OCI-LY1 (cell line): ENCODE measurements around the gene EIF1AY.

Experiments used
- H2AFZ ChIP-seq: fragments of 200-600 bp; sonication (generic), shearing (Covaris generic); 2 replicates; pipeline ENCODE4 v1.6.0; 2014; ENCODE audit warnings: antibody characterized with exemption, mild to moderate bottlenecking, low read length
- H3F3A ChIP-seq: fragments of 200-600 bp; sonication (generic), shearing (Covaris generic); 2 replicates; pipeline ENCODE4 v1.6.0; 2014; ENCODE audit warnings: mild to moderate bottlenecking, antibody characterized with exemption, low read length, moderate library complexity; ENCODE audit not compliant: insufficient read depth
- H3K27ac ChIP-seq: fragments of 200-600 bp; sonication (generic); 2 replicates; pipeline ENCODE4 v1.5.1; 2014; ENCODE audit warnings: low read length, mixed run types, mild to moderate bottlenecking, low read depth; ENCODE audit not compliant: poor library complexity, severe bottlenecking
- H3K27me3 ChIP-seq: fragments of 200-600 bp; sonication (generic); 2 replicates; pipeline ENCODE4 v1.6.0; 2014; ENCODE audit warnings: antibody characterized with exemption, mild to moderate bottlenecking, low read length, moderate library complexity; ENCODE audit not compliant: insufficient read depth
- H3K36me3 ChIP-seq: fragments of 200-600 bp; sonication (generic); 2 replicates; pipeline ENCODE4 v1.6.1; 2014; ENCODE audit warnings: mild to moderate bottlenecking, antibody characterized with exemption, low read length, moderate library complexity, mixed read lengths; ENCODE audit not compliant: insufficient read depth
- H3K4me1 ChIP-seq: fragments of 200-600 bp; sonication (generic); 2 replicates; pipeline ENCODE4 v1.5.1; 2014; ENCODE audit warnings: mild to moderate bottlenecking, low read length, moderate library complexity; ENCODE audit not compliant: insufficient read depth, severe bottlenecking
- H3K4me2 ChIP-seq: fragments of 200-600 bp; sonication (generic), shearing (Covaris generic); 2 replicates; pipeline ENCODE4 v1.6.1; 2014; ENCODE audit warnings: low read length
- H3K4me3 ChIP-seq: fragments of 200-600 bp; sonication (generic); 2 replicates; pipeline ENCODE4 v1.5.1; 2014; ENCODE audit warnings: low read length, low read depth, mild to moderate bottlenecking, mixed read lengths; ENCODE audit not compliant: poor library complexity, severe bottlenecking
- H3K79me2 ChIP-seq: fragments of 200-600 bp; shearing (Covaris generic); 2 replicates; pipeline ENCODE4 v1.6.1; 2016; ENCODE audit warnings: mixed run types, low read length, mixed read lengths; ENCODE audit not compliant: insufficient read depth
- H3K9ac ChIP-seq: fragments of 200-600 bp; sonication (generic), shearing (Covaris generic); 2 replicates; pipeline ENCODE4 v1.6.1; 2014; ENCODE audit warnings: mild to moderate bottlenecking, low read length, mixed read lengths
- H3K9me2 ChIP-seq: fragments of 200-600 bp; sonication (generic), shearing (Covaris generic); 2 replicates; pipeline ENCODE4 v1.6.1; 2014; ENCODE audit warnings: low read depth, mild to moderate bottlenecking, low read length, mixed read lengths
- H3K9me3 ChIP-seq: fragments of 200-600 bp; shearing (Covaris generic); 2 replicates; pipeline ENCODE4 v1.6.1; 2014; ENCODE audit warnings: low read length, mixed read lengths
- H4K20me1 ChIP-seq: fragments of 200-600 bp; sonication (generic), shearing (Covaris generic); 2 replicates; pipeline ENCODE4 v1.6.0; 2016; ENCODE audit warnings: mild to moderate bottlenecking, low read length; ENCODE audit not compliant: insufficient read depth
- EZH2 ChIP-seq: fragments of 200-600 bp; sonication (generic), shearing (Covaris generic); IDR thresholded peaks from 2 replicates; pipeline ENCODE4 v1.8.0; 2017; ENCODE audit warnings: borderline replicate concordance, mixed run types, mild to moderate bottlenecking, antibody characterized with exemption, low read length, moderate library complexity, mixed read lengths
- TF ChIP-seq, protein P1 (sequence below): fragments of 200-600 bp; sonication (generic), shearing (Covaris generic); IDR thresholded peaks from 2 replicates; pipeline ENCODE4 v1.5.1; 2017; ENCODE audit warnings: mild to moderate bottlenecking, antibody characterized with exemption, low read length, moderate library complexity, mixed read lengths

EIF1AY gene

DNA sequence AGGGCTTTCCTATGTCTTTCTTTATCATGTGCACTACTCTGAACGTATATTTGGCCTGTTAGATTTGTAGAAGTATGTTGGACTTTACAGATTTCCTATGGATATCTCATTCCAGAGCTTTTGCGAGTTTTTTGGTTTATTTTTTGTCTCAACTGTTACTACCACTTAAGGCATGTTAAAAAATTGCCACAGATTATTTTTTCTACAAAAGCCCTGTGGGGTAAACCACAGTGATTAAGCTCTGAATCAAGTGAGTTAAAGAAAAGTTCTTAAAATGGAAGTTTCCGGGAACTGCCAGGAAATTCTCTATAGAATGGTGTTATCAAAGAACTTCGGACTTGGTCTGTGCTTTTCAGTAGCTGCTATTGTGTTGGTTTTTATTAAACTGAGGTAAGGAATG is 10.6 kb downstream of the EIF1AY start:
- H3K27ac ChIP-seq: no peak overlapping the region
- H3K9ac ChIP-seq: no peak overlapping the region

More for the DNA sequence above, 10.6 kb downstream of the EIF1AY start:
- no peaks in the 10 kb centered on the region for H4K20me1 ChIP-seq
- no peak overlapping the region for H2AFZ ChIP-seq
- H3K9me2 ChIP-seq: no peaks in the 10 kb centered on the region
- no peaks in the 10 kb centered on the region for H3K79me2 ChIP-seq
- no peaks in the 10 kb centered on the region for H3F3A ChIP-seq
- TF ChIP-seq, protein P1, sequence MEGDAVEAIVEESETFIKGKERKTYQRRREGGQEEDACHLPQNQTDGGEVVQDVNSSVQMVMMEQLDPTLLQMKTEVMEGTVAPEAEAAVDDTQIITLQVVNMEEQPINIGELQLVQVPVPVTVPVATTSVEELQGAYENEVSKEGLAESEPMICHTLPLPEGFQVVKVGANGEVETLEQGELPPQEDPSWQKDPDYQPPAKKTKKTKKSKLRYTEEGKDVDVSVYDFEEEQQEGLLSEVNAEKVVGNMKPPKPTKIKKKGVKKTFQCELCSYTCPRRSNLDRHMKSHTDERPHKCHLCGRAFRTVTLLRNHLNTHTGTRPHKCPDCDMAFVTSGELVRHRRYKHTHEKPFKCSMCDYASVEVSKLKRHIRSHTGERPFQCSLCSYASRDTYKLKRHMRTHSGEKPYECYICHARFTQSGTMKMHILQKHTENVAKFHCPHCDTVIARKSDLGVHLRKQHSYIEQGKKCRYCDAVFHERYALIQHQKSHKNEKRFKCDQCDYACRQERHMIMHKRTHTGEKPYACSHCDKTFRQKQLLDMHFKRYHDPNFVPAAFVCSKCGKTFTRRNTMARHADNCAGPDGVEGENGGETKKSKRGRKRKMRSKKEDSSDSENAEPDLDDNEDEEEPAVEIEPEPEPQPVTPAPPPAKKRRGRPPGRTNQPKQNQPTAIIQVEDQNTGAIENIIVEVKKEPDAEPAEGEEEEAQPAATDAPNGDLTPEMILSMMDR: no peak
- no peak for TF ChIP-seq EZH2
- no peaks in the 10 kb centered on the region for H3K4me1 ChIP-seq
- H3K27me3 ChIP-seq: no peaks in the 10 kb centered on the region
- H3K4me3 ChIP-seq: no peak overlapping the region
- no peaks in the 10 kb centered on the region for H3K9me3 ChIP-seq
- H3K36me3 ChIP-seq: peaks cover 74% of the 10 kb centered on the region
- no peak overlapping the region for H3K4me2 ChIP-seq
